Muscle of back (tissue), 13 donors: Measurements from ENCODE around the gene RLIM. TPM values are rescaled to one million over a fixed set of nuclear protein-coding genes. Genes with fewer than 3 reads are reported as not detected.
"Not testable (repeated sequence)": the region's sequence is repeated elsewhere in the genome, so short reads cannot be mapped to it uniquely, and the experiment has no call there.

ENCODE experiments used
- DNase-seq, 3 donors: peaks; one replicate each; pipeline versions ENCODE4 v3.0.0 to v3.0.0-alpha.2; 2013
- long read RNA-seq, 9 donors: transcript quantifications; one replicate each; lab custom pipeline, GENCODE V29; 2026
- polyA plus RNA-seq, 10 donors: library from polyadenylated mRNA; unstranded; fragments of 120-200 nt; gene quantifications; one replicate each; pipeline ENCODE4 v1.2.1, GENCODE V29; 2013; ENCODE audit not compliant: insufficient read length in 10 of 10

RLIM gene
- polyA plus RNA-seq, result 10 to 100 TPM; 15.3 to 23.3 (median 19.5) TPM
- long read RNA-seq, donor 1, full-length matches to known transcripts, result 5 of 5 reads
- long read RNA-seq, donor 1, partial matches to known transcripts, result 0 of 5 reads
- long read RNA-seq, donor 1, other reads (novel, unspliced or antisense), result 0 of 5 reads
- long read RNA-seq, donor 2, full-length matches to known transcripts, result 3 of 3 reads
- long read RNA-seq, donor 2, partial matches to known transcripts, result 0 of 3 reads
- long read RNA-seq, donor 2, other reads (novel, unspliced or antisense), result 0 of 3 reads
- long read RNA-seq, donor 3, result 0 reads
- long read RNA-seq, donor 4, full-length matches to known transcripts, result 2 of 2 reads
- long read RNA-seq, donor 4, partial matches to known transcripts, result 0 of 2 reads
- long read RNA-seq, donor 4, other reads (novel, unspliced or antisense), result 0 of 2 reads
- long read RNA-seq, donor 5, full-length matches to known transcripts, result 3 of 3 reads
- long read RNA-seq, donor 5, partial matches to known transcripts, result 0 of 3 reads
- long read RNA-seq, donor 5, other reads (novel, unspliced or antisense), result 0 of 3 reads
- long read RNA-seq, donor 6, full-length matches to known transcripts, result 1 of 1 reads
- long read RNA-seq, donor 6, partial matches to known transcripts, result 0 of 1 reads
- long read RNA-seq, donor 6, other reads (novel, unspliced or antisense), result 0 of 1 reads
- long read RNA-seq, donor 7, partial matches to known transcripts, result 0 of 1 reads
- long read RNA-seq, donor 7, other reads (novel, unspliced or antisense), result 0 of 1 reads
- long read RNA-seq, donor 8, full-length matches to known transcripts, result 4 of 4 reads
- long read RNA-seq, donor 8, partial matches to known transcripts, result 0 of 4 reads
- long read RNA-seq, donor 8, other reads (novel, unspliced or antisense), result 0 of 4 reads
- long read RNA-seq, donor 9, result 0 reads

DNA sequence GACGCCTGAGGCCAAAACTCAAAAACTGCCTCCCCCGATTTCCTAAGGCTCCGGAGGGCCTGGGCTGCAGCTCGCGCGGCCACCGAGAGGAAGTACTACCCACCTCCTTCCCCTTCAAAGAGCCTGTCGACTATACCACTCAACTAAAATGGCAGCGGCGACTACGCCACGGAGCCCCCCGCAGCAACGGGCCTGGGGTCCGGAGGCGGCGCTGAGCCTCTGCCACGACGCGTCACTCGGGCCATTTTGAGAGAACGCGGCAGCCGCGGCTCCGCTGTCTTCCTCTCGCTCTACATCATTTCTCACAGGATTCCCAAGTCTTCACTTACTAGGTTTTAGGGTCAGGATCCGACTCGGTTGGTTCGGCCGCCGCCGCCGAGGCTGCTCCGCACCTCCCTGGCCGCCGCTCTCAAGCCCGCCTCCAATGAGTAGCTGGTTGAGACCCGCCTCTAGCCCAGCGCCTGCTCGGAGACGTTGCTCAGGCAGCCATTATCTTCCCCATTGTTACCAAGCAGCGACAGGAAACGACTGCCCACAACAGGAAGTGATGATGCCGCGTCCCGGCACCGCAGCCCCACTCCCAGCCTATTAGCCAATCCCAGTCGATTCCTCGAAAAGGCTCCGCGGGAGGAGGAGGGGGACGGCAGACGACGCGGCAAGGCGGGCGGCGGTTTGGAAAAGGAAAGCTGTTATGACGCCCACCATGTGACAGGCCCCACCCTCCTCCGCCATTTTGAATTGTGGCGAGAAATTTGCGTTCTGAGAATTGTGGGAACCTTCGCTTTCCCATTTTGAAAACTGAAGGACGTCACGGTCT is at the start of gene RLIM:
RLIM (minus strand) TSS at position 532 of the 817 bp plus-strand sequence. CDS start 18,647 bp downstream, outside the sequence.
- DNase-seq, result peak; percentile 93 to 97 (median 95)

DNA sequence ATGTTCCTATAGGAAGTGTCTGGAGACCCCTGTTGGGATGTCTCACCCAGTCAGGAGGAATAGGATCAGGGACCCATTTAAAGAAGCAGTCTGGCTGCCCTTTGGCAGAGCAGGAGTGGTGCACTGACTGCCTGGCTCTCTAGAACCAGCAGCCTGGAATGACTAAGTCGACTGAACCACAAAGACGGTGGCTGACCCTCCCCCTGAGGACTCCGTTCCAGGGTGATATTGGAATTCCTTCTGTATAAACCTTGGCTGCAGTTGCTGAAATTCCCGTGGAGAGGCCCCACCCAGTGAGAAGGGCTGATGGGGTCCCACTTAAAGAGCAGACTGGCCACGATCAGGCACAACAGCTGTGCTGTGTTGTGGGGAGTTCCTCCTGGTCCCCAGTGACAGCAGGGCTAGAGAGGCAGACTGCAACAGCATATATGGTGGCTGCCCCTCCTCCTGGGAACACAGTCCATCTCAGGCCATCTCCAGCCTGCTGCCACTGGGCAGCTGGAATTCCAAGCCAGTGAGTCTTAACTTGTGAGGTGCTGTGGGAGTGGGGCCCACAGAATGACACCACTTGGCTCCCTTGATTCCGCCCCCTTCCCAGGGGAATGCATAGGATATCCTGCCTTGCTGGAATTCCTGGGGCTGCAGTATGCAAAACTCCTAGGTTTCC is 41.8 kb upstream of the RLIM start:
- DNase-seq, result no peak

- not testable (repeated sequence) for DNase-seq
These were observed 40.5 kb upstream of the RLIM start for GRCh38 chrX:74654953-74655352.

GRCh38 chrX:74636749-74637314 is 22.4 kb upstream of the RLIM start:
- DNase-seq, result no peak

GRCh38 chrX:74613370-74614092 is 893 bp downstream of the RLIM start:
- peak; percentile 16 to 66 (median 27) for DNase-seq

- DNase-seq, result no peak
These were observed 7.6 kb downstream of the RLIM start for GRCh38 chrX:74606799-74607198.

DNA sequence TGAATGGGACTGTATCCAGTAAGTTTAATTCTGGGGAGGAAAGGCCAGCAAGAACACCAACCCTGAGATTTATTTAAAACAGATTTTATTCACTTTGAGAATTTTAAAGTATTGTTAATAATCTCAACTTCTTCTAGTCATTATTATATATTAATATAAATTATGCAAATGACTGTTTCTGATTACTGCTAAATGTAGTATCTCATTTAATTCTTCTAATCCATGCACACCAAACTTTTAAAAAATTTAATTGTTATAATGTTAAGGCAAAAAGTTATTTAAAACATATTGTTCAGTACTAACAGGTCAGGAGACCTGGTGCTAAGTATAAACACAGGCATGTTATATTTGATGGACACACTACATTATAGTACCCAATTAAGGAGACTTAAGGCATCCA is 8.1 kb downstream of the RLIM start:
- no peak for DNase-seq

DNA sequence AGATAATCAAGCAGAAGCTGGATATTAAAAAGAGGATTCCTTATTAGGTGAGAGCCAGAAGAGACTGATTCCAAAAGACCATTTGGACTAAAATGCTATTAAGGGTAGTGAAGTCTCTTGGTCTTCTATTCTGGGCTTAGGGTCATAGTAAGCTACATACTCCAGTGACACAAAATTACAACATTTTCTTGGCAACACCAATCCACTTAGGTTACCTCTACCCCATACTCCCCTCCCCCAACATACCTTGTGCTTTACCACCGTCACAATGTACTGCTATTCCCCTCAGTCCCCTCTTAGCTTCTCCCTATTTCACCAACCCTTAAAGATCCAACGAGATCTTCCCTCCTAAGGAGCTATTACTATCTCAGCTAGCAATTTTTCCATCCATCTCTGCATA is 11.4 kb downstream of the RLIM start:
- DNase-seq, result no peak

GRCh38 chrX:74602142-74602541 is 12.3 kb downstream of the RLIM start:
- DNase-seq, result no peak

- DNase-seq, result no peak
These were observed 20.8 kb downstream of the RLIM start for GRCh38 chrX:74593593-74593992.

DNA sequence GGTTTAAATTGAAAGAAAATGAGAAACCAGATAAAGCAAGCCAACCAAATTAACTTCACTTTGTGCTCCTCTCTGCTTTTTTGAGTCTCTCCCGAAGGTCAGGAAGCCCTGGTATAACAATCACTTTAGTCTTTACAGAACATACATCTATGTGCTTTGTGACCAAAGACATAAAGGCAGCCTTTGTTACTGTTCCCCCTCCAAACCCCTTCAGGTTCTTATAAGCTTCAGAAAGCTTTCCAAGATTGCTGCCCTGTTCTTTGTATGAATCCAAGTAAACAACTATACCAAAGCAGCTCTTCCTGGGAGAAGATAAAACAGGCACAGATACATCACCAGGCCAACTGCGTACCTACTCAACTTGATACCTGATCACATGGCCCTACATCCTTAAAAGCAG is 28.7 kb downstream of the RLIM start:
- no peak for DNase-seq

GRCh38 chrX:74579597-74580198 is 34.7 kb downstream of the RLIM start:
- peak; percentile 6 to 45 (median 15) for DNase-seq

DNA sequence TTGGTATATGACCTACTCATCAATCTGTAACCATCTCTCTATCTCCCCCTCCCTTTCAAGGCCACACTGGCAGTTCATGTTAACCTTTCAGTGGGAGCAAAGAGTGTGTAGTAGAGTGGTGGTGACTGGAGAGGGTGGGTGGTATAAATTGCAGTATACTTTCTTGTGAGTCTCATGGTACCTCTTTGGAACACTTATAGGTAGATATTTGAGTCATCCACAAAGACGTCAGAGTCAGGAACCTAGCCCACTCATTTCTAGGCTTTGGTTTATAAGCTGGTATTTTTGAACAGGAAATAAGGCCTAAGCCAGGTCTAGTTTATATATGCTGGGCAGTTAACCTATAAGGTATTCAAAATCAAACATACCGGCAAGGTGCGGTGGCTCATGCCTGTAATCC is 36.3 kb downstream of the RLIM start:
- DNase-seq, result no peak

DNA sequence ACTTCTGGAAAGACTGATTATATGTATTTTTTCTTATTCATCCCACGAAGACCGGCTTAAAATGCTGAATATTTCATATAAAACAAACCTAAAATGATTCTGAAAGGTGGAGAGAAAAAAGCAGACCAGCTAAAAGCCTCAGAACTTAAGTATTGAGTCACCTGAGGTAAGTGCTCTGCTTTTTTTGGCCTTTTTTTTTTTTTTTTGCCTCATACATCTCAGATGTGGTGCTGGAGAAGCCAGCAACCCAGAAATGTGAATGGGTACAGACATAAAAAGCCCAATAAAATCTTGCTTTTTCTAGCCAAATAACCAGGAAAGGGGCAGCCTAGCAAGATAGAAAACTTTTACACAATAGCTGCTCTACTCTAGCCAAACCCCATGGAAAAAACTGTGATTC is 57.0 kb downstream of the RLIM start:
- no peak for DNase-seq

- DNase-seq, result no peak
These were observed 62.5 kb downstream of the RLIM start for GRCh38 chrX:74551934-74552333.

DNA sequence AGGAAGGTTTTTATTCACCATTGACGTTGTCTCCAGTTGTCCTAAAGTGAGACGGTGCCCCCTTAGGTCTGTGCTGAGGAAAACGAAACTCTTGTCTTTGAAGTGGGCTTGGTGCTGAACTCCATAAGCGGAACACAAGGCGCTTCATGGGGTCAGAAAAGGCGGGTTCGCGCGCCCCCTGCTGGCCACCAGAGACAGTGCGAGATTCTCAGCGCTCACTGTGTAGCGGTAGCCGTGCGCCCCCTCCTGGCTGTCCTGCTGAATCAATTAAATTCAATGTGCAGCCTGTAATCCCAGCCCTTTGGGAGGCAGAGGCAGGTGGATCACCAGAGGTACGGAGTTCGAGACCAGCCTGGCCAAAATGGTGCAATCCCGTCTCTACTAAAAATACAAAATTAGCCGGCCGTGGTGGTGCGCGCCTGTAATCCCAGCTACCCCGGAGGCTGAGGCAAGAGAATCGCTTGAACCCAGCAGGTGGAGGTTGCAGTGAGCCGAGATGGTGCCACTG is 64.1 kb downstream of the RLIM start:
- DNase-seq, result peak; percentile 65 to 83 (median 80)

DNA sequence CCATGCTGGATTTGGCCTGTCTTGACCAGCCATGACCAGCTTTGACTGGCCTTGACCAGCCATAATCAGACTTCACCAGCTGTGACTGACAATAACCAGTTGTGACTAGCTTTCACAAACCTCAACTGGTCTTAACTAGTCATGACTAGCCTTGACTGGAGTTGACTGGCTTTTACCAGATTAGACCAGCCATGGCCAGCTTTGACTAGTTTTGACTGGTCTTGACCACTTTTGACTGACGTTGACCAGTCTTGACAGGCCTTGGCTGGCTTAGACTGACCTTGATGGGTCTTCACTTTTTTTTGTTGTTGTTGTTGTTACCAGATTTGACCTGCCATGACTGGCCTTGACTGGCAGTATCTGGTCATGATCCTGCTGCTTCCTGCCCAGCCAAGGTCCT is 67.4 kb downstream of the RLIM start:
- no peak for DNase-seq

GRCh38 chrX:74545880-74546523 is 68.4 kb downstream of the RLIM start:
- no peak for DNase-seq
